Caco-2 (cell line): ENCODE measurements around the gene PDE4D. TPM values are rescaled to one million over a fixed set of nuclear protein-coding genes. Genes with fewer than 3 reads are reported as not detected.

Source experiments
- BruUV-seq: library from RNA; stranded (reverse); fragments of 400-500 nt; replicated peaks from 2 replicates; lab custom pipeline; 2021; lab: Mats Ljungman, UMichigan
- CTCF ChIA-PET: fragments of 300-600 bp; sonication (Branson Sonifier 250); formaldehyde crosslinking; loops from one replicate; lab custom pipeline; 2022; ENCODE audit warnings: antibody characterized with exemption; lab: Charles Lee
- POLR2A ChIA-PET: fragments of 300-600 bp; sonication (Branson Sonifier 250); formaldehyde crosslinking; loops from one replicate; lab custom pipeline; 2022; ENCODE audit warnings: antibody characterized with exemption; lab: Charles Lee
- DNase-seq, 2 experiments: peaks; one replicate each; pipeline versions ENCODE4 v3.0.0 to v3.0.0-alpha.2; 2020 to 2022
- H3K27me3 ChIP-seq: replicated peaks from 2 replicates; pipeline ENCODE4 v1.6.0; 2011; ENCODE audit warnings: low read length; ENCODE audit not compliant: control insufficient read depth, insufficient read depth
- H3K36me3 ChIP-seq: 2 replicates; pipeline ENCODE4 v1.5.1; 2011; ENCODE audit warnings: low read length; ENCODE audit not compliant: control insufficient read depth, insufficient read depth
- H3K4me1 ChIP-seq: fragments of 250-450 bp; sonication (Bioruptor Pico); 2 replicates; pipeline ENCODE4 v1.5.1; 2020; ENCODE audit warnings: mild to moderate bottlenecking
- H3K4me3 ChIP-seq: 2 replicates; pipeline ENCODE4 v1.5.1; 2011; ENCODE audit warnings: low read depth, mild to moderate bottlenecking, control low read depth, low read length
- H3K9me3 ChIP-seq: fragments of 250-450 bp; sonication (Bioruptor Pico); 2 replicates; pipeline ENCODE4 v1.5.1; 2020; ENCODE audit warnings: mild to moderate bottlenecking, moderate library complexity
- H3K27ac Mint-ChIP-seq: one replicate; pipeline ENCODE4 v1.8.0; 2022; ENCODE audit warnings: mixed read lengths; ENCODE audit not compliant: unreplicated experiment
- H3K27me3 Mint-ChIP-seq: one replicate; pipeline ENCODE4 v1.8.0; 2022; ENCODE audit warnings: mixed read lengths; ENCODE audit not compliant: insufficient read depth, unreplicated experiment
- H3K36me3 Mint-ChIP-seq: one replicate; pipeline ENCODE4 v1.8.0; 2022; ENCODE audit warnings: mild to moderate bottlenecking, mixed read lengths; ENCODE audit not compliant: insufficient read depth, unreplicated experiment
- H3K4me1 Mint-ChIP-seq: one replicate; pipeline ENCODE4 v1.8.0; 2022; ENCODE audit warnings: low read depth, mixed read lengths; ENCODE audit not compliant: unreplicated experiment
- H3K4me3 Mint-ChIP-seq: one replicate; pipeline ENCODE4 v1.8.0; 2022; ENCODE audit warnings: mild to moderate bottlenecking, moderate library complexity, mixed read lengths; ENCODE audit not compliant: unreplicated experiment
- H3K9me3 Mint-ChIP-seq: one replicate; pipeline ENCODE4 v1.8.0; 2022; ENCODE audit warnings: mixed read lengths; ENCODE audit not compliant: unreplicated experiment
- CTCF ChIP-seq, 2 experiments: fragments of 200-600 bp in 1 of 2; IDR thresholded peaks; 1 replicate in 1 of 2; 2 replicates in 1 of 2; pipeline versions ENCODE4 v1.5.1 to v1.8.0; 2011 to 2022; ENCODE audit warnings: antibody characterized with exemption in 1 of 2, control low read depth in 1 of 2, inconsistent platforms in 1 of 2, low read depth in 1 of 2, low read length in 1 of 2, mild to moderate bottlenecking in 1 of 2, moderate library complexity in 1 of 2; ENCODE audit not compliant: insufficient read depth in 1 of 2, severe bottlenecking in 1 of 2, unreplicated experiment in 1 of 2
- intact Hi-C: fragments of 100-400 bp; cut with micrococcal nuclease; formaldehyde crosslinking; loops from one replicate; pipeline ENCODE4 v1.10.0; 2022; ENCODE audit not compliant: unreplicated experiment
- total RNA-seq: library from RNA; stranded (reverse); gene quantifications from 2 replicates; pipeline ENCODE4 v1.2.3, GENCODE V29; 2022

The PDE4D gene
- total RNA-seq, 1 experiment from 2014 or later, result 89.8 TPM

GRCh38 chr5:59766427-59767210 lies 126.9 kb downstream of the PDE4D start:
- CTCF ChIA-PET, result no interaction called here
- POLR2A ChIA-PET, result interaction anchor here (0.6 kb wide), 1 partner anchor 831 kb away, joined by 4 read pairs; no protein-coding TSS in a partner anchor

GRCh38 chr5:59765446-59765845 lies 128.1 kb downstream of the PDE4D start:
- H3K4me3 ChIP-seq, result no peak overlapping the region
- H3K9me3 Mint-ChIP-seq, result no peaks in the 10 kb centered on the region
- no TSS peak for BruUV-seq
- H3K27me3 Mint-ChIP-seq, result peaks cover 13% of the 10 kb centered on the region
- H3K4me1 Mint-ChIP-seq, result peaks cover 4% of the 10 kb centered on the region
- 0 out of 2 replicates have a peak, but pooled peaks cover 4% of the 10 kb centered on the region for H3K27me3 ChIP-seq
- POLR2A ChIA-PET, result no interaction called here
- no peaks in the 10 kb centered on the region for H3K36me3 Mint-ChIP-seq
- H3K27ac Mint-ChIP-seq, result no peak overlapping the region
- no peaks in the 10 kb centered on the region for H3K9me3 ChIP-seq
- TF ChIP-seq CTCF (IDR thresholded peaks at IDR 0.05; ENCODE audit: insufficient read depth in 1 of 2, low read depth in 1 of 2, low read length in 1 of 2, severe bottlenecking in 1 of 2, unreplicated experiment in 1 of 2), result no peak
- 0 out of 2 replicates have a peak, but pooled peaks cover 4% of the 10 kb centered on the region for H3K4me1 ChIP-seq
- DNase-seq, result no peak
- H3K36me3 ChIP-seq, result no peaks in the 10 kb centered on the region
- intact Hi-C loops, result no loop called here
- CTCF ChIA-PET, result no interaction called here
- no peak overlapping the region for H3K4me3 Mint-ChIP-seq

More at GRCh38 chr5:59766427-59767210, 126.9 kb downstream of the PDE4D start:
- DNase-seq, result no peak
- Histone ChIP-seq H3K4me3 (no peak overlapping the region), H3K27me3 (0 out of 2 replicates have a peak, but pooled peaks cover 4% of the 10 kb centered on the region), H3K36me3 (no peaks in the 10 kb centered on the region), H3K4me1 (0 out of 2 replicates have a peak, but pooled peaks cover 4% of the 10 kb centered on the region), H3K9me3 (no peaks in the 10 kb centered on the region)
- H3K36me3 Mint-ChIP-seq, result no peaks in the 10 kb centered on the region
- no peak for TF ChIP-seq CTCF (IDR thresholded peaks at IDR 0.05; ENCODE audit: insufficient read depth in 1 of 2, low read depth in 1 of 2, low read length in 1 of 2, severe bottlenecking in 1 of 2, unreplicated experiment in 1 of 2)
- H3K9me3 Mint-ChIP-seq, result no peaks in the 10 kb centered on the region
- H3K27ac Mint-ChIP-seq, result no peak overlapping the region
- H3K27me3 Mint-ChIP-seq, result peaks cover 16% of the 10 kb centered on the region
- no peak overlapping the region for H3K4me3 Mint-ChIP-seq
- BruUV-seq, result no TSS peak
- intact Hi-C loops, result no loop called here
- peaks cover 4% of the 10 kb centered on the region for H3K4me1 Mint-ChIP-seq

- no peak for TF ChIP-seq CTCF (IDR thresholded peaks at IDR 0.05; ENCODE audit: insufficient read depth in 1 of 2, low read depth in 1 of 2, low read length in 1 of 2, severe bottlenecking in 1 of 2, unreplicated experiment in 1 of 2)
- 0 out of 2 replicates have a peak, but pooled peaks cover 4% of the 10 kb centered on the region for H3K27me3 ChIP-seq
- peaks cover 9% of the 10 kb centered on the region for H3K27me3 Mint-ChIP-seq
- 0 out of 2 replicates have a peak, but pooled peaks cover 4% of the 10 kb centered on the region for H3K4me1 ChIP-seq
- intact Hi-C loops, result no loop called here
- no TSS peak for BruUV-seq
- H3K36me3 Mint-ChIP-seq, result no peaks in the 10 kb centered on the region
- no peaks in the 10 kb centered on the region for H3K9me3 Mint-ChIP-seq
- CTCF ChIA-PET, result no interaction called here
- no peaks in the 10 kb centered on the region for H3K9me3 ChIP-seq
- DNase-seq, result no peak
- no peak overlapping the region for H3K4me3 Mint-ChIP-seq
- POLR2A ChIA-PET, result no interaction called here
- no peak overlapping the region for H3K27ac Mint-ChIP-seq
- peaks cover 4% of the 10 kb centered on the region for H3K4me1 Mint-ChIP-seq
- no peak overlapping the region for H3K4me3 ChIP-seq
- no peaks in the 10 kb centered on the region for H3K36me3 ChIP-seq
Measured at GRCh38 chr5:59764361-59764760, 129.2 kb downstream of the PDE4D start.
